Upper lobe of right lung (tissue), 1 donor: ENCODE measurements around the gene PDCD7. TPM values are rescaled to one million over a fixed set of nuclear protein-coding genes. Genes with fewer than 3 reads are reported as not detected.
"Not testable (repeated sequence)": the region's sequence is repeated elsewhere in the genome, so short reads cannot be mapped to it uniquely, and the experiment has no call there.

Source experiments
- ATAC-seq: fragments of 200-7000 bp; cut with Tn5 transposase; one replicate; pipeline ENCODE4 v1.9.1; 2020; ENCODE audit warnings: mild to moderate bottlenecking, moderate library complexity
- DNase-seq: peaks from one replicate; pipeline ENCODE4 v3.0.0-alpha.2; 2020
- H3K27ac ChIP-seq: fragments of 200-600 bp; one replicate; pipeline ENCODE4 v1.8.0; 2022
- H3K27me3 ChIP-seq: fragments of 200-600 bp; one replicate; pipeline ENCODE4 v1.8.0; 2022; ENCODE audit warnings: mild to moderate bottlenecking
- H3K36me3 ChIP-seq: fragments of 200-600 bp; one replicate; pipeline ENCODE4 v1.8.0; 2022
- H3K4me1 ChIP-seq: fragments of 200-600 bp; one replicate; pipeline ENCODE4 v1.8.0; 2022
- H3K4me3 ChIP-seq: fragments of 200-600 bp; one replicate; pipeline ENCODE4 v1.8.0; 2022; ENCODE audit warnings: mild to moderate bottlenecking
- H3K9me3 ChIP-seq: fragments of 200-600 bp; one replicate; pipeline ENCODE4 v1.8.0; 2022
- CTCF ChIP-seq: fragments of 200-600 bp; IDR thresholded peaks from one replicate; pipeline ENCODE4 v1.8.0; 2022; ENCODE audit warnings: antibody characterized with exemption
- intact Hi-C: fragments of 100-400 bp; cut with DNase I; formaldehyde crosslinking; loops from one replicate; pipeline ENCODE4 v1.11.0; 2022
- total RNA-seq: library from RNA; stranded (reverse); fragmentation: NEBNext Ultra II Directional; extraction: Animal tissue kit (Norgen Biotek cat#: 25700); gene quantifications from one replicate; pipeline ENCODE4 v1.2.1, GENCODE V29; 2021
- donor health status: DM: no; HTN: yes; CAD: no; lungs with severe emphysema.

PDCD7 gene
- total RNA-seq, 1 donor from 2014 or later: 29.4 TPM

- H3K27ac ChIP-seq: no peak overlapping the region
- H3K4me1 ChIP-seq: no peaks in the 10 kb centered on the region
- H3K27me3 ChIP-seq: no peaks in the 10 kb centered on the region
- no peak overlapping the region for H3K4me3 ChIP-seq
- H3K9me3 ChIP-seq: no peaks in the 10 kb centered on the region
- no peak for TF ChIP-seq CTCF
- ATAC-seq (no peak), DNase-seq (no peak)
- intact Hi-C loops: no loop called here
- H3K36me3 ChIP-seq: peaks cover 83% of the 10 kb centered on the region
Measured at GRCh38 chr15:65163041-65163440, 29.4 kb upstream of the PDCD7 start.

- no peaks in the 10 kb centered on the region for H3K4me1 ChIP-seq
- H3K9me3 ChIP-seq: no peaks in the 10 kb centered on the region
- no peak for TF ChIP-seq CTCF
- no peaks in the 10 kb centered on the region for H3K27me3 ChIP-seq
- ATAC-seq (no peak), DNase-seq (no peak)
- H3K27ac ChIP-seq: no peak overlapping the region
- peaks cover 94% of the 10 kb centered on the region for H3K36me3 ChIP-seq
- H3K4me3 ChIP-seq: no peak overlapping the region
- intact Hi-C loops: no loop called here
Measured at GRCh38 chr15:65156692-65157091, 23.1 kb upstream of the PDCD7 start.

GRCh38 chr15:65154720-65155119, 21.1 kb upstream of the PDCD7 start:
- no peak for DNase-seq
- intact Hi-C loops: no loop called here
- Histone ChIP-seq H3K9me3 (no peaks in the 10 kb centered on the region), H3K27ac (no peak overlapping the region), H3K27me3 (no peaks in the 10 kb centered on the region), H3K36me3 (peaks cover 99% of the 10 kb centered on the region), H3K4me3 (no peak overlapping the region), H3K4me1 (no peaks in the 10 kb centered on the region)
- TF ChIP-seq CTCF: no peak
- no peak for ATAC-seq

- peaks cover 63% of the 10 kb centered on the region for H3K36me3 ChIP-seq
- intact Hi-C loops: no loop called here
- no peak overlapping the region for H3K27ac ChIP-seq
- TF ChIP-seq CTCF: no peak
- ATAC-seq (no peak), DNase-seq (no peak)
- no peak overlapping the region for H3K4me3 ChIP-seq
- no peaks in the 10 kb centered on the region for H3K4me1 ChIP-seq
- no peaks in the 10 kb centered on the region for H3K9me3 ChIP-seq
- no peaks in the 10 kb centered on the region for H3K27me3 ChIP-seq
Measured at GRCh38 chr15:65147902-65148301, 14.3 kb upstream of the PDCD7 start.

- no peak overlapping the region for H3K4me3 ChIP-seq
- H3K27ac ChIP-seq: no peak overlapping the region
- no peaks in the 10 kb centered on the region for H3K27me3 ChIP-seq
- H3K9me3 ChIP-seq: no peaks in the 10 kb centered on the region
- peaks cover 48% of the 10 kb centered on the region for H3K36me3 ChIP-seq
- ATAC-seq (no peak), DNase-seq (no peak)
- intact Hi-C loops: no loop called here
- H3K4me1 ChIP-seq: no peaks in the 10 kb centered on the region
- TF ChIP-seq CTCF: no peak
Measured at GRCh38 chr15:65146438-65146837, 12.8 kb upstream of the PDCD7 start.

GRCh38 chr15:65138631-65139030, 5.0 kb upstream of the PDCD7 start:
- H3K9me3 ChIP-seq, H3K36me3 ChIP-seq, intact Hi-C loops, H3K27me3 ChIP-seq, H3K4me3 ChIP-seq, ATAC-seq, H3K4me1 ChIP-seq, H3K27ac ChIP-seq, DNase-seq: not testable (repeated sequence)

- intact Hi-C loops, DNase-seq, H3K36me3 ChIP-seq, H3K9me3 ChIP-seq, H3K27ac ChIP-seq, H3K4me1 ChIP-seq, H3K27me3 ChIP-seq, H3K4me3 ChIP-seq, ATAC-seq: not testable (repeated sequence)
Measured at GRCh38 chr15:65137893-65138292, 4.3 kb upstream of the PDCD7 start.

- H3K27ac ChIP-seq, H3K27me3 ChIP-seq, ATAC-seq, H3K9me3 ChIP-seq, H3K36me3 ChIP-seq, H3K4me3 ChIP-seq, intact Hi-C loops, DNase-seq: not testable (repeated sequence)
- H3K4me1 ChIP-seq: peaks cover 10% of the 10 kb centered on the region
Measured at GRCh38 chr15:65137089-65137488, 3.5 kb upstream of the PDCD7 start.
